B cell (primary cell): ENCODE data around the gene TIFAB. TPM values are rescaled to one million over a fixed set of nuclear protein-coding genes. Genes with fewer than 3 reads are reported as not detected.

Source experiments
- ATAC-seq: fragments of 200-7000 bp; cut with Tn5 transposase; one replicate; pipeline ENCODE4 v1.10.0; 2021; ENCODE audit warnings: low read depth, mild to moderate bottlenecking, moderate number of reproducible peaks, moderate library complexity
- CTCF ChIA-PET: fragments of 350-600 bp; sonication (Branson Sonifier 250); formaldehyde crosslinking; loops from one replicate; lab custom pipeline; 2021; ENCODE audit warnings: antibody characterized with exemption, inconsistent platforms; lab: Charles Lee
- POLR2A ChIA-PET: fragments of 350-600 bp; sonication (Branson Sonifier 250); formaldehyde crosslinking; loops from one replicate; lab custom pipeline; 2021; ENCODE audit warnings: antibody characterized with exemption; lab: Charles Lee
- DNase-seq: peaks from one replicate; pipeline ENCODE4 v3.0.0; 2013
- H2AFZ ChIP-seq: 2 replicates; pipeline ENCODE4 v1.6.1; 2012; ENCODE audit warnings: mild to moderate bottlenecking, low read depth, low read length; ENCODE audit not compliant: insufficient read depth, poor library complexity, severe bottlenecking
- H3K27ac ChIP-seq, 2 donors: 1 replicate in 1 of 2; 2 replicates in 1 of 2; pipeline ENCODE4 v1.5.1; 2012 to 2013; ENCODE audit warnings: low read length in 2 of 2, mild to moderate bottlenecking in 2 of 2, moderate library complexity in 1 of 2
- H3K27me3 ChIP-seq, 4 experiments: fragments of 200-600 bp in 1 of 4; sonication (generic) in 1 of 4; replicated peaks in 1 of 4; 1 replicate in 2 of 4; 2 replicates in 2 of 4; pipeline versions ENCODE4 v1.6.1 to v1.7.0; 2013 to 2016; ENCODE audit warnings: low read length in 3 of 4, mild to moderate bottlenecking in 2 of 4, mixed read lengths in 1 of 4, moderate library complexity in 1 of 4; ENCODE audit not compliant: insufficient read depth in 4 of 4, control insufficient read depth in 3 of 4; ENCODE audit errors: control extremely low read depth in 1 of 4
- H3K36me3 ChIP-seq, 2 experiments: replicated peaks in 1 of 2; 1 replicate in 1 of 2; 2 replicates in 1 of 2; pipeline versions ENCODE4 v1.6.1 to v1.7.1; 2013; ENCODE audit warnings: low read length in 1 of 2; ENCODE audit not compliant: insufficient read depth in 2 of 2, control insufficient read depth in 1 of 2; ENCODE audit errors: control extremely low read depth in 1 of 2, extremely low read depth in 1 of 2
- H3K4me1 ChIP-seq, 2 donors: fragments of 200-600 bp in 1 of 2; sonication (generic) in 1 of 2; 1 replicate in 1 of 2; 2 replicates in 1 of 2; pipeline versions ENCODE4 v1.5.1 to v1.6.1; 2013 to 2017; ENCODE audit warnings: low read length in 2 of 2; ENCODE audit not compliant: control insufficient read depth in 2 of 2, insufficient read depth in 2 of 2
- H3K4me2 ChIP-seq: replicated peaks from 2 replicates; pipeline ENCODE3; 2012; ENCODE audit warnings: mild to moderate bottlenecking, low read depth, low read length; ENCODE audit not compliant: poor library complexity, severe bottlenecking
- H3K4me3 ChIP-seq, 5 experiments: fragments of 200-600 bp in 1 of 5; sonication (generic) in 1 of 5; 1 replicate in 3 of 5; 2 replicates in 2 of 5; pipeline versions ENCODE4 v1.5.1 to v1.7.0; 2011 to 2016; ENCODE audit warnings: low read length in 4 of 5, mild to moderate bottlenecking in 4 of 5, low read depth in 2 of 5, control low read depth in 1 of 5, moderate library complexity in 1 of 5; ENCODE audit not compliant: insufficient read depth in 1 of 5; ENCODE audit errors: control extremely low read depth in 1 of 5, extremely low read depth in 1 of 5
- H3K79me2 ChIP-seq: fragments of 200-600 bp; sonication (generic); one replicate; pipeline ENCODE4 v1.6.0; 2016; ENCODE audit warnings: low read length; ENCODE audit not compliant: control insufficient read depth, insufficient read depth
- H3K9ac ChIP-seq: fragments of 200-600 bp; sonication (generic); 2 replicates; pipeline ENCODE4 v1.6.1; 2017; ENCODE audit warnings: mild to moderate bottlenecking, low read length, moderate library complexity
- H3K9me3 ChIP-seq, 3 donors: one replicate each; pipeline versions ENCODE4 v1.6.1 to v1.7.1; 2013; ENCODE audit warnings: low read length in 2 of 3; ENCODE audit not compliant: control insufficient read depth in 2 of 3, insufficient read depth in 1 of 3; ENCODE audit errors: control extremely low read depth in 1 of 3
- H4K20me1 ChIP-seq: 2 replicates; pipeline ENCODE4 v1.6.0; 2012; ENCODE audit warnings: mild to moderate bottlenecking, low read length; ENCODE audit not compliant: insufficient read depth, control insufficient read depth, poor library complexity, severe bottlenecking
- H3K27ac Mint-ChIP-seq: one replicate; pipeline ENCODE4 v1.8.0; 2021; ENCODE audit warnings: mixed read lengths
- H3K27me3 Mint-ChIP-seq: one replicate; pipeline ENCODE4 v1.8.0; 2021; ENCODE audit warnings: mixed read lengths
- H3K4me1 Mint-ChIP-seq: one replicate; pipeline ENCODE4 v1.8.0; 2021; ENCODE audit warnings: mixed read lengths
- H3K4me3 Mint-ChIP-seq: one replicate; pipeline ENCODE4 v1.8.0; 2021; ENCODE audit warnings: mixed read lengths
- H3K9me3 Mint-ChIP-seq: one replicate; pipeline ENCODE4 v1.8.0; 2022; ENCODE audit warnings: mixed read lengths; ENCODE audit not compliant: insufficient read depth
- EZH2 ChIP-seq: IDR thresholded peaks from 2 replicates; pipeline ENCODE4 v1.6.1; 2012; ENCODE audit warnings: borderline replicate concordance, low read depth, mild to moderate bottlenecking, moderate library complexity, low read length; ENCODE audit not compliant: insufficient read depth, poor library complexity, severe bottlenecking
- WGBS: methylation state at CpG from one replicate; pipeline ENCODE4 v1.1.5; 2013; ENCODE audit warnings: missing lambda C conversion rate; ENCODE audit not compliant: insufficient coverage; 5-methylcytosine and 5-hydroxymethylcytosine counted together
- intact Hi-C: fragments of 100-400 bp; cut with micrococcal nuclease; formaldehyde crosslinking; loops from one replicate; pipeline ENCODE4 v1.10.0; 2022
- polyA plus RNA-seq: library from polyadenylated mRNA; depleted of rRNA; stranded (reverse); fragments of >200 nt; gene quantifications from 2 replicates; pipeline ENCODE4 v1.2.3, GENCODE V29; 2012
- total RNA-seq, 2 donors: library from RNA; stranded (reverse); fragments of 120-200 nt in 1 of 2; gene quantifications; 1 replicate in 1 of 2; 2 replicates in 1 of 2; pipeline versions ENCODE4 v1.2.3 to v1.2.4, GENCODE V29; 2013 to 2022
- TF ChIP-seq, protein P1 (sequence below): fragments of 200-600 bp; IDR thresholded peaks from one replicate; pipeline ENCODE4 v1.8.0; 2022; ENCODE audit warnings: antibody characterized with exemption, mild to moderate bottlenecking

TIFAB gene
- total and polyA plus RNA-seq, 2 donors (not counting 1 experiment from before 2014, with no cell fraction given) = not detected

DNA sequence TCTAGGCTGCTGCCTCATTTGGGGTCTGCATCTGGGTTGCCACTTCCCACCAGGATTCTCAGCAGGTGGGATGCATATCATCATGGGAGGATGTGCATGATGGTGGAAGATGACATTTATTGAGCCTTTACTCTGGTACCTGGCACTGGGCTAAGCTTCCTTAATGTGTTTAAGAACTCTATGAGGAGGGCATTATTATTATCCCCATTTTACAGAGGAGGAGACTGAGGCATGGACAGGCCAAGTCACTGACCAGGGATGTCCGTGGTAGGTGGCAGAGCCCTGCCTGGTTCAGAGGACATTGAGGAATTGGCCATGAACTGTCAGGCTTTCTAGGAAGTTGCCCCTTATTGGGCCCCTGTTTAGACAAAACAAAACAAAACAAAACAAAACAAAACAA is 31.1 kb upstream of the TIFAB start:
- ChIA-PET CTCF (no interaction called here), POLR2A (no interaction called here)
- Mint-ChIP-seq H3K27me3 (peaks cover 46% of the 10 kb centered on the region), H3K4me3 (no peak overlapping the region), H3K4me1 (peaks cover 2% of the 10 kb centered on the region), H3K27ac (no peak overlapping the region), H3K9me3 (no peaks in the 10 kb centered on the region)
- Histone ChIP-seq H4K20me1 (no peaks in the 10 kb centered on the region), H3K27ac (no peak overlapping the region), H3K9me3 (no peaks in the 10 kb centered on the region), H3K36me3 (no peaks in the 10 kb centered on the region), H3K9ac (no peak overlapping the region), H3K79me2 (no peaks in the 10 kb centered on the region), H3K4me1 (no peaks in the 10 kb centered on the region), H3K4me2 (no peak overlapping the region), H3K4me3 (no peak overlapping the region), H2AFZ (no peak overlapping the region), H3K27me3 (peaks cover 0 to 18% (median 15%) of the 10 kb centered on the region in 4 experiments)
- 100% methylated on average over 1 of the region's 1 CpG for WGBS
- DNase-seq (no peak), ATAC-seq (no peak)
- no peak for TF ChIP-seq EZH2
- TF ChIP-seq, protein P1, sequence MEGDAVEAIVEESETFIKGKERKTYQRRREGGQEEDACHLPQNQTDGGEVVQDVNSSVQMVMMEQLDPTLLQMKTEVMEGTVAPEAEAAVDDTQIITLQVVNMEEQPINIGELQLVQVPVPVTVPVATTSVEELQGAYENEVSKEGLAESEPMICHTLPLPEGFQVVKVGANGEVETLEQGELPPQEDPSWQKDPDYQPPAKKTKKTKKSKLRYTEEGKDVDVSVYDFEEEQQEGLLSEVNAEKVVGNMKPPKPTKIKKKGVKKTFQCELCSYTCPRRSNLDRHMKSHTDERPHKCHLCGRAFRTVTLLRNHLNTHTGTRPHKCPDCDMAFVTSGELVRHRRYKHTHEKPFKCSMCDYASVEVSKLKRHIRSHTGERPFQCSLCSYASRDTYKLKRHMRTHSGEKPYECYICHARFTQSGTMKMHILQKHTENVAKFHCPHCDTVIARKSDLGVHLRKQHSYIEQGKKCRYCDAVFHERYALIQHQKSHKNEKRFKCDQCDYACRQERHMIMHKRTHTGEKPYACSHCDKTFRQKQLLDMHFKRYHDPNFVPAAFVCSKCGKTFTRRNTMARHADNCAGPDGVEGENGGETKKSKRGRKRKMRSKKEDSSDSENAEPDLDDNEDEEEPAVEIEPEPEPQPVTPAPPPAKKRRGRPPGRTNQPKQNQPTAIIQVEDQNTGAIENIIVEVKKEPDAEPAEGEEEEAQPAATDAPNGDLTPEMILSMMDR = no peak
- intact Hi-C loops = no loop called here

DNA sequence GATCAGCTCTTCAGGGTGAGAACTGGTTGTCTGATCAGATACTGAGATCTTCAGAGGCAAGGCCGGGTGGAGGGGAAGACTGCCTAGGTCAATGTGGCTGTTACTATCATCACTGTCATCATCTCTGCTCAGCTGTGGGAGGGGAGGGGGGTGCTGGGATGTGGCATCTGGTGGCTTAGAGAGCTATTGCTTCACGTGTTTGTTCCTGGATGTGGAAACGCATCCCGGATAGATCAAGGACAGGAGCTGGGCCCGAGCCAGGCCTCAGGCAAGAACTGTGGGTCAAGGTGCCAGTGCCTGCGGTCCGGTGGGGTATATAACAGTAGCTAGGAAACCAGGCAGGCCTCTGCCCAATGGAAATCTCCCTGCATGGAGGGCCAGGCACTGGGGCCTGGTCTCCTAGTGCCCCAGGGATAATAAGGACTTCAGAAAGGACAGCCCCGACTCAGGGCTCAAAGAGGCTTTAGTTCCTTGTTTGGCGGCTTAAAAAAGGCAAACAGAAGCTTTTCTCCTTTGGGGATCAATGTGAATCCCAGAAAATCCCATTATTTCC is 30.3 kb upstream of the TIFAB start:
- Histone ChIP-seq H4K20me1 (no peaks in the 10 kb centered on the region), H3K9ac (no peak overlapping the region), H3K4me1 (no peaks in the 10 kb centered on the region), H3K4me3 (no peak overlapping the region), H3K27ac (no peak overlapping the region), H3K27me3 (peaks cover 0 to 12% (median 8%) of the 10 kb centered on the region in 4 experiments), H3K9me3 (no peaks in the 10 kb centered on the region), H3K79me2 (no peaks in the 10 kb centered on the region), H2AFZ (no peak overlapping the region), H3K4me2 (no peak overlapping the region), H3K36me3 (no peaks in the 10 kb centered on the region)
- H3K4me1 Mint-ChIP-seq = no peaks in the 10 kb centered on the region
- ChIA-PET CTCF (no interaction called here), POLR2A (no interaction called here)
- no peak overlapping the region for H3K27ac Mint-ChIP-seq
- peaks cover 39% of the 10 kb centered on the region for H3K27me3 Mint-ChIP-seq
- ATAC-seq = no peak
- DNase-seq = no peak
- intact Hi-C loops = no loop called here
- TF ChIP-seq, protein P1 = no peak
- no peak for TF ChIP-seq EZH2
- H3K4me3 Mint-ChIP-seq = no peak overlapping the region
- 92% methylated on average over 8 of the region's 9 CpGs for WGBS
- no peaks in the 10 kb centered on the region for H3K9me3 Mint-ChIP-seq
